WTC11 (cell line): ENCODE measurements around the gene VMAC. TPM values are rescaled to one million over a fixed set of nuclear protein-coding genes. Genes with fewer than 3 reads are reported as not detected.

ENCODE experiments used
- ATAC-seq: fragments of 200-7000 bp; cut with Tn5 transposase; 2 replicates; pipeline ENCODE4 v1.10.0; 2021; ENCODE audit warnings: mild to moderate bottlenecking, moderate library complexity
- CTCF ChIA-PET: fragments of 300-600 bp; sonication (Branson Sonifier 250); formaldehyde crosslinking; loops from one replicate; lab custom pipeline; 2021; ENCODE audit warnings: antibody characterized with exemption; lab: Charles Lee
- POLR2A ChIA-PET: fragments of 350-600 bp; sonication (Branson Sonifier 250); formaldehyde crosslinking; loops from one replicate; lab custom pipeline; 2021; ENCODE audit warnings: antibody characterized with exemption; lab: Charles Lee
- DNase-seq: peaks from one replicate; pipeline ENCODE4 v3.0.0; 2021; ENCODE audit warnings: low spot score
- H3K27ac Mint-ChIP-seq: 2 replicates; pipeline ENCODE4 v1.8.0; 2021; ENCODE audit warnings: mixed read lengths
- H3K27me3 Mint-ChIP-seq: 2 replicates; pipeline ENCODE4 v1.8.0; 2021; ENCODE audit warnings: low read depth, mild to moderate bottlenecking, moderate library complexity, mixed read lengths
- H3K36me3 Mint-ChIP-seq: 2 replicates; pipeline ENCODE4 v1.8.0; 2021; ENCODE audit warnings: mixed read lengths
- H3K4me1 Mint-ChIP-seq: 2 replicates; pipeline ENCODE4 v1.8.0; 2022; ENCODE audit warnings: mixed read lengths
- H3K4me3 Mint-ChIP-seq: 2 replicates; pipeline ENCODE4 v1.8.0; 2021; ENCODE audit warnings: mild to moderate bottlenecking, moderate library complexity, mixed read lengths
- H3K9me3 Mint-ChIP-seq: 2 replicates; pipeline ENCODE4 v1.8.0; 2021; ENCODE audit warnings: mixed read lengths
- ARID4B ChIP-seq: sonication (generic); formaldehyde crosslinking; IDR thresholded peaks from 2 replicates; pipeline ENCODE4 v1.8.0; 2023; ENCODE audit warnings: missing genetic modification reagents, mild to moderate bottlenecking, borderline replicate concordance
- ATF1 ChIP-seq: sonication (generic); formaldehyde crosslinking; IDR thresholded peaks from 2 replicates; pipeline ENCODE4 v1.8.1; 2023; ENCODE audit warnings: mild to moderate bottlenecking, moderate library complexity, missing genetic modification reagents
- ERG ChIP-seq: fragments of 250-450 bp; sonication (Bioruptor Pico); IDR thresholded peaks from 2 replicates; pipeline ENCODE4 v1.8.0; 2021; ENCODE audit warnings: mild to moderate bottlenecking
- ETV6 ChIP-seq: sonication (generic); formaldehyde crosslinking; IDR thresholded peaks from 2 replicates; pipeline ENCODE4 v1.8.1; 2022; ENCODE audit warnings: mild to moderate bottlenecking, missing genetic modification reagents
- IRF2 ChIP-seq: sonication (generic); formaldehyde crosslinking; IDR thresholded peaks from 2 replicates; pipeline ENCODE4 v1.8.0; 2022; ENCODE audit warnings: low read depth, missing genetic modification reagents, borderline replicate concordance
- MAX ChIP-seq: sonication (generic); formaldehyde crosslinking; IDR thresholded peaks from 2 replicates; pipeline ENCODE4 v1.8.0; 2022; ENCODE audit warnings: mild to moderate bottlenecking, missing genetic modification reagents
- MYBL2 ChIP-seq: sonication (generic); formaldehyde crosslinking; IDR thresholded peaks from 2 replicates; pipeline ENCODE4 v1.8.1; 2023; ENCODE audit warnings: mild to moderate bottlenecking, moderate library complexity, missing genetic modification reagents
- NR3C1 ChIP-seq: sonication (generic); formaldehyde crosslinking; conservative IDR thresholded peaks from 2 replicates; pipeline ENCODE4 v1.8.1; 2023; ENCODE audit warnings: low read depth, mild to moderate bottlenecking, missing genetic modification reagents
- SMAD3 ChIP-seq: sonication (generic); formaldehyde crosslinking; IDR thresholded peaks from 2 replicates; pipeline ENCODE4 v1.8.0; 2022; ENCODE audit warnings: missing genetic modification reagents, mild to moderate bottlenecking, borderline replicate concordance
- SOX15 ChIP-seq: fragments of 250-450 bp; sonication (Bioruptor Pico); IDR thresholded peaks from 2 replicates; pipeline ENCODE4 v1.9.0; 2021; ENCODE audit warnings: mild to moderate bottlenecking
- TCF7 ChIP-seq: sonication (generic); formaldehyde crosslinking; IDR thresholded peaks from 2 replicates; pipeline ENCODE4 v1.8.0; 2022; ENCODE audit warnings: mild to moderate bottlenecking, low read depth, missing genetic modification reagents, moderate library complexity
- TEAD4 ChIP-seq: sonication (generic); formaldehyde crosslinking; IDR thresholded peaks from 2 replicates; pipeline ENCODE4 v1.8.0; 2022; ENCODE audit warnings: mild to moderate bottlenecking, missing genetic modification reagents
- TP53 ChIP-seq: sonication (generic); formaldehyde crosslinking; IDR thresholded peaks from 2 replicates; pipeline ENCODE4 v1.8.1; 2023; ENCODE audit warnings: mild to moderate bottlenecking, missing genetic modification reagents
- USF2 ChIP-seq: sonication (generic); formaldehyde crosslinking; IDR thresholded peaks from 2 replicates; pipeline ENCODE4 v1.8.1; 2023; ENCODE audit warnings: mild to moderate bottlenecking, missing genetic modification reagents, moderate library complexity
- ZBTB21 ChIP-seq: sonication (generic); formaldehyde crosslinking; IDR thresholded peaks from 2 replicates; pipeline ENCODE4 v1.8.1; 2023; ENCODE audit warnings: mild to moderate bottlenecking, missing genetic modification reagents, borderline replicate concordance
- ZNF263 ChIP-seq: sonication (generic); formaldehyde crosslinking; IDR thresholded peaks from 2 replicates; pipeline ENCODE4 v1.8.1; 2022; ENCODE audit warnings: low read depth, mild to moderate bottlenecking, moderate library complexity, missing genetic modification reagents
- ZSCAN18 ChIP-seq: fragments of 250-450 bp; sonication (Bioruptor Pico); IDR thresholded peaks from 2 replicates; pipeline ENCODE4 v2.1.2; 2022; ENCODE audit warnings: mild to moderate bottlenecking, moderate library complexity
- total RNA-seq: library from RNA; stranded (reverse); gene quantifications from 3 replicates; pipeline ENCODE4 v1.2.3, GENCODE V29; 2021
- TF ChIP-seq, protein P1 (sequence below): sonication (generic); formaldehyde crosslinking; IDR thresholded peaks from 2 replicates; pipeline ENCODE4 v1.8.1; 2023; ENCODE audit warnings: mild to moderate bottlenecking, moderate library complexity, missing genetic modification reagents
- TF ChIP-seq, protein P2 (sequence below): fragments of 250-450 bp; sonication (Bioruptor Pico); IDR thresholded peaks from 2 replicates; pipeline ENCODE4 v1.9.0; 2021; ENCODE audit warnings: mild to moderate bottlenecking
- TF ChIP-seq, protein P3 (sequence below): sonication (generic); formaldehyde crosslinking; conservative IDR thresholded peaks from 2 replicates; pipeline ENCODE4 v1.8.1; 2023; ENCODE audit warnings: mild to moderate bottlenecking, low read depth, missing genetic modification reagents, moderate library complexity

Gene VMAC
- total RNA-seq, 1 experiment from 2014 or later: 2.5 TPM

- no peaks in the 10 kb centered on the region for H3K9me3 Mint-ChIP-seq
- H3K4me3 Mint-ChIP-seq: no peak overlapping the region
- ChIA-PET CTCF (interaction anchor here (0.6 to 2.2 kb wide), 4 partner anchors 10 to 105 kb away, joined by 3 to 10 read pairs (median 4); no protein-coding TSS in a partner anchor), POLR2A (no interaction called here)
- ATAC-seq (no peak), DNase-seq (no peak)
- H3K27me3 Mint-ChIP-seq: no peaks in the 10 kb centered on the region
- no peaks in the 10 kb centered on the region for H3K36me3 Mint-ChIP-seq
- no peak overlapping the region for H3K27ac Mint-ChIP-seq
- TF ChIP-seq TCF7: no peak
- TF ChIP-seq SMAD3 (CRISPR knock-in tag): no peak
- TF ChIP-seq MYBL2 (CRISPR knock-in tag): no peak
- TF ChIP-seq, protein P1, sequence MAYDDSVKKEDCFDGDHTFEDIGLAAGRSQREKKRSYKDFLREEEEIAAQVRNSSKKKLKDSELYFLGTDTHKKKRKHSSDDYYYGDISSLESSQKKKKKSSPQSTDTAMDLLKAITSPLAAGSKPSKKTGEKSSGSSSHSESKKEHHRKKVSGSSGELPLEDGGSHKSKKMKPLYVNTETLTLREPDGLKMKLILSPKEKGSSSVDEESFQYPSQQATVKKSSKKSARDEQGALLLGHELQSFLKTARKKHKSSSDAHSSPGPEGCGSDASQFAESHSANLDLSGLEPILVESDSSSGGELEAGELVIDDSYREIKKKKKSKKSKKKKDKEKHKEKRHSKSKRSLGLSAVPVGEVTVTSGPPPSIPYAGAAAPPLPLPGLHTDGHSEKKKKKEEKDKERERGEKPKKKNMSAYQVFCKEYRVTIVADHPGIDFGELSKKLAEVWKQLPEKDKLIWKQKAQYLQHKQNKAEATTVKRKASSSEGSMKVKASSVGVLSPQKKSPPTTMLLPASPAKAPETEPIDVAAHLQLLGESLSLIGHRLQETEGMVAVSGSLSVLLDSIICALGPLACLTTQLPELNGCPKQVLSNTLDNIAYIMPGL (CRISPR knock-in tag): no peak
- TF ChIP-seq SOX15 (CRISPR knock-in tag): no peak
- no peak for TF ChIP-seq ZNF263
- TF ChIP-seq ETV6 (CRISPR knock-in tag): no peak
- no peak for TF ChIP-seq ATF1 (CRISPR knock-in tag)
- TF ChIP-seq TP53 (CRISPR knock-in tag): no peak
- TF ChIP-seq ZBTB21 (CRISPR knock-in tag): no peak
- TF ChIP-seq USF2: no peak
- no peak for TF ChIP-seq IRF2 (CRISPR knock-in tag)
- TF ChIP-seq, protein P2, sequence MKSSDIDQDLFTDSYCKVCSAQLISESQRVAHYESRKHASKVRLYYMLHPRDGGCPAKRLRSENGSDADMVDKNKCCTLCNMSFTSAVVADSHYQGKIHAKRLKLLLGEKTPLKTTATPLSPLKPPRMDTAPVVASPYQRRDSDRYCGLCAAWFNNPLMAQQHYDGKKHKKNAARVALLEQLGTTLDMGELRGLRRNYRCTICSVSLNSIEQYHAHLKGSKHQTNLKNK (CRISPR knock-in tag): no peak
- TF ChIP-seq NR3C1 (CRISPR knock-in tag): no peak
- H3K4me1 Mint-ChIP-seq: no peaks in the 10 kb centered on the region
These were observed 4.2 kb downstream of the VMAC start for GRCh38 chr19:5908773-5909442.

DNA sequence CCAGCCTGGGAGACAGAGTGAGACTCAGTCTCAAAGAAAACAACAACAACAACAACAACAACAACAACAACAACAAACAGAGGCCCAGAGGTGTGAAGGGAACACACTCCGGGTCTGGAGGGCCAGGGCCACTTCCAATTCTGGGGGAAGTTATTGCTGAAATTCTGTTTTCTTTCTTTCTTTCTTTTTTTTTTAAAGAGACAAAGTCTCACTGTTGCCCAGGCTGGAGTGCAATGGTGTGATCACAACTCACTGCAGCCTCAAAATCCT lies 5.9 kb downstream of the VMAC start:
- DNase-seq (no peak), ATAC-seq (no peak)
- H3K27ac Mint-ChIP-seq: no peak overlapping the region
- H3K4me3 Mint-ChIP-seq: no peak overlapping the region
- no peaks in the 10 kb centered on the region for H3K27me3 Mint-ChIP-seq
- H3K36me3 Mint-ChIP-seq: no peaks in the 10 kb centered on the region
- no peaks in the 10 kb centered on the region for H3K4me1 Mint-ChIP-seq
- no peak for TF ChIP-seq ZSCAN18 (CRISPR knock-in tag)
- no peak for TF ChIP-seq ATF1 (CRISPR knock-in tag)
- no peak for TF ChIP-seq MAX (CRISPR knock-in tag)
- no peak for TF ChIP-seq ERG (CRISPR knock-in tag)
- TF ChIP-seq, protein P3, sequence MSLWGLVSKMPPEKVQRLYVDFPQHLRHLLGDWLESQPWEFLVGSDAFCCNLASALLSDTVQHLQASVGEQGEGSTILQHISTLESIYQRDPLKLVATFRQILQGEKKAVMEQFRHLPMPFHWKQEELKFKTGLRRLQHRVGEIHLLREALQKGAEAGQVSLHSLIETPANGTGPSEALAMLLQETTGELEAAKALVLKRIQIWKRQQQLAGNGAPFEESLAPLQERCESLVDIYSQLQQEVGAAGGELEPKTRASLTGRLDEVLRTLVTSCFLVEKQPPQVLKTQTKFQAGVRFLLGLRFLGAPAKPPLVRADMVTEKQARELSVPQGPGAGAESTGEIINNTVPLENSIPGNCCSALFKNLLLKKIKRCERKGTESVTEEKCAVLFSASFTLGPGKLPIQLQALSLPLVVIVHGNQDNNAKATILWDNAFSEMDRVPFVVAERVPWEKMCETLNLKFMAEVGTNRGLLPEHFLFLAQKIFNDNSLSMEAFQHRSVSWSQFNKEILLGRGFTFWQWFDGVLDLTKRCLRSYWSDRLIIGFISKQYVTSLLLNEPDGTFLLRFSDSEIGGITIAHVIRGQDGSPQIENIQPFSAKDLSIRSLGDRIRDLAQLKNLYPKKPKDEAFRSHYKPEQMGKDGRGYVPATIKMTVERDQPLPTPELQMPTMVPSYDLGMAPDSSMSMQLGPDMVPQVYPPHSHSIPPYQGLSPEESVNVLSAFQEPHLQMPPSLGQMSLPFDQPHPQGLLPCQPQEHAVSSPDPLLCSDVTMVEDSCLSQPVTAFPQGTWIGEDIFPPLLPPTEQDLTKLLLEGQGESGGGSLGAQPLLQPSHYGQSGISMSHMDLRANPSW (CRISPR knock-in tag): no peak
- TF ChIP-seq TEAD4 (CRISPR knock-in tag): no peak
- no peak for TF ChIP-seq ARID4B
- CTCF ChIA-PET: no interaction called here
- POLR2A ChIA-PET: no interaction called here
- no peaks in the 10 kb centered on the region for H3K9me3 Mint-ChIP-seq
